ENCODE measurements around the gene IFI44.

Gene IFI44

GRCh38 chr1:78649628-78650027 is at the start of gene IFI44:
IFI44 (plus strand) TSS chr1:78649831; CDS start chr1:78650196, 365 bp downstream.
- DNase-seq (ENCODE audit: low spot score): no peak
- TF ChIP-seq CTCF (IDR thresholded peaks at IDR 0.05): no peak
- peak within 1 kb of the TSS; percentile 63 for H3K4me3 ChIP-seq
- H3K27ac ChIP-seq: peak within 1 kb of the TSS in 1 of 2 donors; percentile 10

DNA sequence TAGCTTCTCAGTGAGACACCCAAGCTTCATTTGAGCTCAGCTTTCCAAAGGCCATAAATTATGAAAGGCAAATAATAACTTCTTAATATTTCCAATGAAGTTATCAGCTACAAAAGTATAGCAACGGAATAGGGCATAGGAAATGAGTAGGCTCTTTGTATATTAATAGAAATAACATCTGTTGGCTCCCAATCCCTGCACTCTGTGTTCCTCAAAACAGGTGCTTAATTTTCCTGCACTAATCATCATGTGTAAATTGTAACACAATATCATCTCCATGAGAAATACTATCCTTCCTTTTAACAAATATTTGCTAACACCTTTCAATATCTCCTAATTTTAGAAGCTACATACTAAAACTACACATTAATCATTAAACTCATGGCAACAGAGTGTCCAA is 48.6 kb upstream of the IFI44 start:
- TF ChIP-seq CTCF (IDR thresholded peaks at IDR 0.05): no peak
- Histone ChIP-seq H3K27ac (no peak overlapping the region), H3K4me3 (no peak overlapping the region)
- DNase-seq (ENCODE audit: low spot score): no peak

DNA sequence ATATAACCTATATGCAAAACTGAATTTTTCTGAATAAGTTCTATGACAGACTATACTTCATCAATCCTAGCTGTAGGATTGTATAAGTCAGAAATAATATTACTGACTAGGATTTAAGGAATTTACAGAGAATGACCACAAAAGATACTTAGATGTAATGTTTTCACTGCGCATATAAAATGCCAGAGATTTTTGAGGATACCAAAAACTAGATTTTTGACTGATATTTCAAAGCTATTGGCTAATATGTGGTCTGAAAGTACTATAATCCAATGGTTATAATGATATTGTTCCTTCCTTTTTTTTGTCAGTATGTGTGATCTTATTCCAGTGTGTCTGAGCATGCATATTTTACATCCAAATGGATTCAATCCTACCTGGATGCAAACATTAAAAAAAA is 46.4 kb upstream of the IFI44 start:
- Histone ChIP-seq H3K4me3 (no peak overlapping the region), H3K27ac (no peak overlapping the region)
- DNase-seq (ENCODE audit: low spot score): no peak
- TF ChIP-seq CTCF (IDR thresholded peaks at IDR 0.05): no peak

DNA sequence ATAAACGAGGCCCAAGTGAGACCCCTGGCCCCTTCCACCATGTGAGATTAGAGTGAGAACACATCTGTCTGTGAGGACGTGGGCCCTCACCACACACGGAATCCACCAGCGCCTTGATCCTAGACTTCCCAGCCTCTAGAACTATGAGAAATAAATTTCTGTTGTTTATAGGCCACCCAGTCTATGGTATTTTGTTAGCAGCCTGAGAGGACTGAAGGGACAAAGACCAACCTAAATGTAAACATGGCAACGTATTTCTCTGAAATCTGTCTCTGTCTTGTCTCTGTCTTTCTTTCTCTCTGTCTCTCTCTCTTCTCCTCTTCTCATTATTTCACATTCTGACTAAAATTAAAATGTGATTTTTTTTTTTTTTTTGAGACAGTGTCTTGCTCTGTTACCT is 45.0 kb upstream of the IFI44 start:
- Histone ChIP-seq H3K27ac (no peak overlapping the region), H3K4me3 (no peak overlapping the region)
- no peak for DNase-seq (ENCODE audit: low spot score)
- no peak for TF ChIP-seq CTCF (IDR thresholded peaks at IDR 0.05)

- no peak for TF ChIP-seq CTCF (IDR thresholded peaks at IDR 0.05)
- Histone ChIP-seq H3K27ac (no peak overlapping the region), H3K4me3 (no peak overlapping the region)
- no peak for DNase-seq (ENCODE audit: low spot score)
These were observed 43.4 kb upstream of the IFI44 start for GRCh38 chr1:78606274-78606673.

DNA sequence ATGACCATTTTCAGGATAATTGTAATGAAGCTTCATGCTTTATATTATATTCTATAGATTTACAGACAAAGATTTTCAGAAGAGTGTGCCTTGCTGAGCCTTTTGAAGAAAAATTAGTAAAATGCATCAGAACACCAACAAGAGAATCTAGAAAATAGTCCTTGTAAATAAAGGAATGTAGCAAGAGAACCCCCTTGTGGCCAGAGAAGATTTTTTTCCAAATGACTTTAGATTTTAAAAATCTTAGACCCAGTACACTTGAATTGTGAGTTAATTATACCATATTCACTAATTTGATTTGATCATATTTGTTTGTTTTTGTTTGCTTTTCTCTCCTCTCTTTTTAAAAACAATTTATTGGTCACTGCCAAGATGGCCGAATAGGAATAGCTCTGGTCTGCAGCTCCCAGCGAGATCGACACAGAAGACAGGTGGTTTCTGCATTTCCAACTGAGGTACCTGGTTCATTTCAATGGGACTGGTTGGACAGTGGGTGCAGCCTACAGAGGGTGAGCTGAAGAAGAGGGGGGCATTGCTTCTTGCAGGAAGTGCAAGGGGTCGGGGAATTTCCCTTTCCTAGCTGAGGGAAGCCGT is 42.2 kb upstream of the IFI44 start:
- no peak overlapping the region for H3K4me3 ChIP-seq
- no peak for DNase-seq (ENCODE audit: low spot score)
- H3K27ac ChIP-seq: no peak overlapping the region
- peak; percentile 43 for TF ChIP-seq CTCF (IDR thresholded peaks at IDR 0.05)

- DNase-seq (ENCODE audit: low spot score): no peak
- Histone ChIP-seq H3K4me3 (no peak overlapping the region), H3K27ac (no peak overlapping the region)
- TF ChIP-seq CTCF (IDR thresholded peaks at IDR 0.05): no peak
These were observed 41.7 kb upstream of the IFI44 start for GRCh38 chr1:78607944-78608343.
